ENCODE measurements around the gene LPP.

The LPP gene

DNA sequence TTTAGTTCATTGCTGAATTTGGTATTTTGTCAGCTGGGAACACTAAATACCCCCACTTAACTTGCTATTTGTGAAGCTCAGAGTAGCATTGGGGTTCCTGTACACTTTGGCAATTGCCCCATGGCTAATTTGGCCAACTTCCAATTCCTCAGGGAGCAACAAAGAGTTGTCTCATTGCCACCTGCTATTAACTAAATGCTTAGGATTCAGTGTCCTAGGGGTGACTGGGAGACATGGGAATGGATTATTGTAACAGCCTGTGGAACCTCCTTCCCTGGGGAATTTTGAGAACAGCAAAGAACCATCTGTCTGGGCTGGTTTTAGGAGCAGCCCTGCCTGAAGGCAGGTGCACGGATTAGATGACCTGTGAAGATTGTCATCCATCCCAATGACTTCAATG lies 580.4 kb downstream of the LPP start:
- H3K27ac Mint-ChIP-seq, result no peak overlapping the region
- peaks cover 4% of the 10 kb centered on the region for H3K4me1 Mint-ChIP-seq (ENCODE audit: low read depth)
- peaks cover 6% of the 10 kb centered on the region for H3K36me3 Mint-ChIP-seq
- H3K4me3 Mint-ChIP-seq, result no peak overlapping the region
- no peaks in the 10 kb centered on the region for H3K27me3 Mint-ChIP-seq
- H3K9me3 Mint-ChIP-seq (ENCODE audit: low read depth), result no peaks in the 10 kb centered on the region

DNA sequence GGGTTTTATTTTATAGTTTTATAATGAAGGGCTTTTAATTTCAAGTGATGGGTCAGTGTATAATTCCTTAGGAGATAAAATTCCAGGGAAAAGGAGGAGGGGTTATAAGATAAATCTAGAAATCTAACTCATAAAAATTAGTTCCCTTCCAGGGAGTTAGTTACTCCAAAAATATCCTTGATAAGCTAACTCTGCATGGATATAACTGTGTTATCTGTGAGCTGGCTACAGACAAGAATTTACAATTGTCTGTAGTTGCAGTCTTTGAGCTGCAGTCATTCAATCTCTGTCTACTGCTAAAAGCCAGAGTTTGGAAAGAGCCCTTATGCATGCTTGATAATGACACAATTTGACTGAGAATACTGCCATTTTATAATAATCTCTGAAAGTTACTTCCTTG lies 585.6 kb downstream of the LPP start:
- Mint-ChIP-seq H3K27me3 (no peaks in the 10 kb centered on the region), H3K27ac (no peak overlapping the region), H3K36me3 (no peaks in the 10 kb centered on the region), H3K4me1 (ENCODE audit: low read depth) (no peaks in the 10 kb centered on the region), H3K9me3 (ENCODE audit: low read depth) (no peaks in the 10 kb centered on the region), H3K4me3 (no peak overlapping the region)

DNA sequence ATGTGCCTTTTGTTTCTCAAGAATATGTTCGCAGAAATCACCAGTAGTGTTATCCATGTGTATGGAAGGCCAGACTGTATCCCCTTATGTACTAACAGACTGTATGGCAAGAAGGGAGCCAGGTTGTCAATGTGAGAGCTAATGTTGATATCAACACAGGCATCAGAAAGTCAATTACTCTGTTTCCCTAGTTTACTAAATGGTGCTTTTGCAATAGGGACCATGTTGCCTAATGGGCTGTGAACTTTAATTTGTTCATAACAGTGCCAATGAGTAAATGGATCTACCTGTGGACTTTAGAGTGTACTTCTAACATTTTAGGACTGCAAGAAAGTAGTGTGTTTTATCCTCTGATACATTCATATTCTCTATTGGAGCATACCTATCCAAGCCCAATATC lies 586.1 kb downstream of the LPP start:
- Mint-ChIP-seq H3K9me3 (ENCODE audit: low read depth) (no peaks in the 10 kb centered on the region), H3K4me1 (ENCODE audit: low read depth) (no peaks in the 10 kb centered on the region), H3K36me3 (no peaks in the 10 kb centered on the region), H3K27ac (no peak overlapping the region), H3K4me3 (no peak overlapping the region), H3K27me3 (no peaks in the 10 kb centered on the region)

DNA sequence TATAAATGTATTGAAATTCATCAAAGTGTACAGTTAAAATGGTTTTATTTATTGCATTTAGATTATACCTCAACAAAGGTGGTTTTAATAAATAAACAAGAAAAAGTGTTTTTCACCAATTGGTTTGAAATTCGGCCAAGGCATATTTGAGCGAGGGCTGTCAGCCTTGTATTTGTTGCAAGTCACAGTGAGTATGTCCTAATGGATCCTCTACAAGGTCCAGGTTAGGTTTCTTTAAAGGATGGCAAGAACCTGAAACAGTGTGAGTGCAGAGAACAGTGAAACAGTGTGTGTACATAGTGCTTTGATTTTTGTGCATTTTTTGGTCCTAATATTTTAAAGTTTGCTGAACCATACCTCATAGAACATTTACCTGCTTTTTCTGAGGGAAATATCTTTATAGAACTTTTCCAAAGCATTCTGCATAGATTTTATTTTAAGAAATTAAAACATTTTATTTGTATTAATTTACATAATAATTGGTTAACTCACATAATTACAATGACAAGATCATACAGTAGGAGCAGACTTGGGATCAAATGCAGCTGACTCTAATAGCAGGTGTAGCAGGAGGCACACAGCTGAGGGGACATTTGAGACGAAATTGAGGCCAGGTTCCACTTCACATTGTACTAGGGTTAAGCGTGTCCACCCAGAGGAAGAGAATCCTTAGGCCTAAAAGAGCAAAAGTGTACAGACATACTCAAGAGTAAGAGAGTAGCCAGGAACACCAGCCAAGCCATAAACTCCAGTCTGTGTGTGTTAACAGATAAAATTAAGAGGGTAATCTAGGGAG lies 589.0 kb downstream of the LPP start:
- Mint-ChIP-seq H3K4me1 (ENCODE audit: low read depth) (no peaks in the 10 kb centered on the region), H3K36me3 (no peaks in the 10 kb centered on the region), H3K9me3 (ENCODE audit: low read depth) (no peaks in the 10 kb centered on the region), H3K27ac (no peak overlapping the region), H3K27me3 (no peaks in the 10 kb centered on the region), H3K4me3 (no peak overlapping the region)

DNA sequence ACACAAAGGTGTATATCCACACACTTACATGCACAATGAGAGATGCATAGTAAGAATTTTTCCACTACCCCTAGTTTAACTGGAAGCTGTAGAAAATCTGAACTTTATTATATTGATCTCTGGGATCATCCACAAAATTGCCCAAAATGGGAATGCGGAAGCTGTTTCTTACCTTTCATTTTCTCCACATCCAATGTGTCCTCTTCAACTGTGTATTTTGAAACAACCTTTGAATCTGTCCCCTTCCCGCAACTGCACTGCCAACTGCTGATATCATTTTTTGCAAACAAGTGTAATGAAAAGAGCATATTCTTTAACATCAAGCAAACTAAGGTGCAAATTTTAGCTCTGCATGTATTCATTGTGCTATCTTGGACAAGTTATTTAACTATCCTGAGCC lies 590.2 kb downstream of the LPP start:
- Mint-ChIP-seq H3K36me3 (no peaks in the 10 kb centered on the region), H3K4me1 (ENCODE audit: low read depth) (peaks cover 3% of the 10 kb centered on the region), H3K27me3 (no peaks in the 10 kb centered on the region), H3K9me3 (ENCODE audit: low read depth) (no peaks in the 10 kb centered on the region), H3K27ac (no peak overlapping the region), H3K4me3 (no peak overlapping the region)

DNA sequence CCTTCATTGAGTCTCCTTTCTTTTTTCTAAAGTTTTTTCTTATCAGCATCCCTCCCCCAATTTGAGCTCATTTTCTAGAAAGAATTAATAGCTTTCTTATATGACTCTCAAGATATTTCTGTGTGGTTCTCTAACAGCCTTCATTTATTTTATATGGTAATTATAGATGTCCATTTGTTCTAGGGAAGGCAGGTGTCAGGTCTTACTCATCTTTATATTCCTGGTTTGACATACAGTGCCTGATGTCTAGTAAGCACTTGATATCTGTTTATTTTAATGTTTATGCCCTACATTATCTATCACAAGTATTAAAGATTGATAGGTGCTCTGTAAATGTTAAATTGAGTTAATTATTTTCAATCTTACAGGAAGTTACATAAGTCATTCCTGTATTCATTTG lies 591.1 kb downstream of the LPP start:
- Mint-ChIP-seq H3K9me3 (ENCODE audit: low read depth) (no peaks in the 10 kb centered on the region), H3K27me3 (no peaks in the 10 kb centered on the region), H3K4me1 (ENCODE audit: low read depth) (peaks cover 4% of the 10 kb centered on the region), H3K36me3 (no peaks in the 10 kb centered on the region), H3K27ac (peak overlapping the region; percentile 12), H3K4me3 (no peak overlapping the region)

DNA sequence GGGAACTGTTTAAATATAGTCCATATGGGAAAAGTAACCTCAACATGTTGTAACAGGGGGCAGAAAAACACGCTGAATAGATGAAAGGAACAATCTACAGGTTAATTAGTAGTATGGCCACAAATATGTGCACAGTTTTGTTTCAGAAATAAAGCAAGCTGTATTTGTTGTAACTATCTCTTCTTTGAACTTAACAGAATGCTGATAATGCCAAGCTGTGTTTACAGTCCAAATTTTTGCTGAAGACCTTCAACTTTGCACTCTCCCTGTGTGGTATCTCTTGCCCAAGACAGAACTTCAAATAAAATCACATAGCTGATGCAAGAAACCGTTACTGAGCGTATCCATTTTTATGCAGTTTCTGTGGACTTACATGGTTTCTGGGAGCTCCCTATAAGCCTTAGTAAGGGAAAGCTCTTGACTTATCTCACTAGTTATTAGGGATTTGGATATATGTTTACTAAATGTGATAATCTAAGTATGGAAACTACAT lies 592.4 kb downstream of the LPP start:
- Mint-ChIP-seq H3K36me3 (no peaks in the 10 kb centered on the region), H3K27ac (no peak overlapping the region), H3K4me1 (ENCODE audit: low read depth) (peaks cover 6% of the 10 kb centered on the region), H3K9me3 (ENCODE audit: low read depth) (no peaks in the 10 kb centered on the region), H3K4me3 (no peak overlapping the region), H3K27me3 (no peaks in the 10 kb centered on the region)

DNA sequence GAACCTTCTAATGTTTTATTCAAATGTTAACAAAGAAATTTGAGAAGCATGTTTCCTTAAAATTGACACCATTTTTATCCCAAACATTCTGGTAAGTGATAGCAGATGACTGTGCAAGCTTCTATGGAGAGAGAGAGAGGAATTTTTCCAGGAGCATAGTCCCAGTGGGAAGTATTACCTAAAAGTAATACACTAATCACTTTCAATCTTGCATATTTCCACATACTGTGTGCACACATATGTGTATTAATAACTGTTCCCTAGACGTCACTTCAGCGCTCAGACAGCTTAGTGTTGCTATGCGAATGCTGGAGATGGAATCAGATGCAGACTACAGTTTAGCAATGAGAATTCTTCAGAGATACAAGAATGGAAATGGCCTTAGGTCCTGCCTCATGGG lies 593.5 kb downstream of the LPP start:
- Mint-ChIP-seq H3K27ac (no peak overlapping the region), H3K9me3 (ENCODE audit: low read depth) (no peaks in the 10 kb centered on the region), H3K4me1 (ENCODE audit: low read depth) (peaks cover 6% of the 10 kb centered on the region), H3K4me3 (no peak overlapping the region), H3K27me3 (no peaks in the 10 kb centered on the region), H3K36me3 (no peaks in the 10 kb centered on the region)

DNA sequence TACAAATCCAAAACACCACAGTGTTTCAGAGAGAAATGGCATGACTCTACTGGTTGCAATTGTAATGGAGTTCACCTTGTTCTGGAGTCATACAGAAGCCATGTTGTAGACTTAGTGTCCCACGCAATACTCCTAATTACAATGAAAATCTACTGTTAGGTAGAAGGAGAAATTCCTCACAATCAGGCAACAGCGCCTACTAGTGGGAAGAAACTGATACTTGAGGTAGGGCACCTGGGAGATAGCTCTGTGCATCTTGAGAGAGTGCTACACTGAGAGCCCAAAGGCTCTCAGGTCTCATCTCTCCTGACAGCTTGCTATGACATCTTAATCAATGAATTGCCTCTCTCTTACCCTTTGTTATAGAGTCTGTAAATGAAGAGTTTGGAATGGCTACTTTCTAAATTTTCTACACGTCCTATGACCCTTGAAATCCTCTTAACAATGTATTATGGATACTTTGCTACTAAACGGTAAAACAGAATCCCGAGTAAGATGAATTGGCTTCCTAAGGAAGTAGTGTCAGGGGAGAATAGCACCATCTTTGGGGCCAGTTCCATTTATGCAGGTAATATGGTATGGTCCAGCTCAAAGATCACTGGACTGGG lies 595.2 kb downstream of the LPP start:
- Mint-ChIP-seq H3K27me3 (no peaks in the 10 kb centered on the region), H3K27ac (no peak overlapping the region), H3K4me3 (no peak overlapping the region), H3K9me3 (ENCODE audit: low read depth) (no peaks in the 10 kb centered on the region), H3K36me3 (no peaks in the 10 kb centered on the region), H3K4me1 (ENCODE audit: low read depth) (peaks cover 20% of the 10 kb centered on the region)

DNA sequence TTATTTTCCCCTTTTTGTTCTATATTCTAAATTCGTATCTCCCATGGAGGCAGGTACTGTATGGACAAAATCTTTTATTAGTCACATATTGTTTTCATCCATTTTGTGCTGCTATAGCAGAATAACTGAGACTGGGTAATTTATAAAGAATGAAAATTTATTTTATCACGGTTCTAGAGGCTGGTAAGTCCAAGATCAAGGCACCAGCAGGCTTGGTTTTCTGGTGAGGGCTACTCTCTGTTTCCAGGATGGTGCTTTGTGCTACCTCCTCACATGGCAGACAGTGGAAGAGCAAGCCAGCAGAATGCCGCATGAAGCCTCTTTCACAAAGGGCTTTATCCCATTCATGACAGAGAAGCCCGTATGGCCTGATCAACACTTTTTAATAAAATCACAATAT lies 595.9 kb downstream of the LPP start:
- no peaks in the 10 kb centered on the region for H3K27me3 Mint-ChIP-seq
- no peak overlapping the region for H3K27ac Mint-ChIP-seq
- H3K36me3 Mint-ChIP-seq, result no peaks in the 10 kb centered on the region
- peaks cover 20% of the 10 kb centered on the region for H3K4me1 Mint-ChIP-seq (ENCODE audit: low read depth)
- H3K4me3 Mint-ChIP-seq, result no peak overlapping the region
- H3K9me3 Mint-ChIP-seq (ENCODE audit: low read depth), result no peaks in the 10 kb centered on the region

DNA sequence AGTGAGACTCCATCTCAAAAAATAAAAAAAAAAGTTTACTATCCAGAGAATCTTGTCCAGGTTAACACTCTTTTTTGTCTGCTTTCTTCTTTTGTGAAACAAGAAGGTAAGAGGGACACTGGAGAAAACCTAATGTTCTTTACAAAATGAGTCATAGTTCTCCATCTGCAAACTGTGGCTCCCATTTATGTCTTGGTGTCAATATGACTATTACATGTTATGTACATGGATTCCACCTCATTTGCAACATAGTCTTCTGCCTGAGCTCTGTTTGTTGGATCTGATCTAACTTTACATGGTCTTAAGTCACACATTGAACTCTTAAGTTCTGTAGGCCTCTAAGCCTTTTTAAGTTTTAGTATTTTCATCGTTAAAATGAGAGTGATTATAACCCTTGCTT lies 596.7 kb downstream of the LPP start:
- H3K9me3 Mint-ChIP-seq (ENCODE audit: low read depth), result no peaks in the 10 kb centered on the region

DNA sequence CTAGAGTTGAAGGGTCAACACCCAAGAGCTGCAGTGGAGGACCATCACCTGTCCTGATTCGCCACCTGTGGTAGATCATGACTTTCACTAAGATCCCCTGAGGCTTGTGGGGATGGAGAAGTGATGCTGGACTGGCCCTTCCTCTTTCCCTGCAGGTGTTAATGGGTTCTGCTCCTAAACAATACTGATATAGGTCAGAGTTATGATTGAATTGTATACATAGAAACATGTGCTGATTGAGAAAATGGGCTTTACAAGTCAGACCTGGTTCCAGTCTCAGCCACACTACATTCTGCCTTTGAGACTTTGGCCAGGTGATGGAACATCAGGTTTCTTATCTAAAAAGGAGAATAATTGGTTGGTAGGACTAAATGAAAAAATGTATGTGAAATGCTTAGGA lies 598.9 kb downstream of the LPP start:
- no peak overlapping the region for H3K4me3 Mint-ChIP-seq
- peaks cover 20% of the 10 kb centered on the region for H3K4me1 Mint-ChIP-seq (ENCODE audit: low read depth)
- peak overlapping the region; percentile 70 for H3K27ac Mint-ChIP-seq
- no peaks in the 10 kb centered on the region for H3K27me3 Mint-ChIP-seq
- no peaks in the 10 kb centered on the region for H3K9me3 Mint-ChIP-seq (ENCODE audit: low read depth)
- no peaks in the 10 kb centered on the region for H3K36me3 Mint-ChIP-seq

More for the DNA sequence above, 596.7 kb downstream of the LPP start:
- Mint-ChIP-seq H3K36me3 (no peaks in the 10 kb centered on the region), H3K4me3 (no peak overlapping the region), H3K27ac (peak overlapping the region; percentile 8), H3K27me3 (no peaks in the 10 kb centered on the region), H3K4me1 (ENCODE audit: low read depth) (peaks cover 20% of the 10 kb centered on the region)

DNA sequence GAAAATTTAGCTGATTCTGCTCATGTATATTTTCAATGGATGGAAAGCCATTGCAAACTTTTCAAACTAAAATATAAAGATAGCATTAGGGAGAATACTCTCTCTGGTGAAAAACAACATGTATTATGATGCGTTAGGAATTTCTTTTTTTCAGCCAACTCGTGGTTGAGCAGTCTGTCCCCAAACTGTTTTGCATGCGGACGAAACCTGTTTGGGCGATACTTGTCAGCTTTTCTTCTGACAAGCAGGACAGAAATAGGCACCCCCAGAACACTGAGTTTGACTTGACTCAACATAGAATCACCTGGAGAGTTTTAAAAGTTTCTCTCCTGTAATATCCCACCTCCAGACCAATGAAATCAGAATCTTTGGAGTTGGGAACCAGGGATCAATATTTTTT lies 600.3 kb downstream of the LPP start:
- H3K9me3 Mint-ChIP-seq (ENCODE audit: low read depth), result no peaks in the 10 kb centered on the region
- no peaks in the 10 kb centered on the region for H3K36me3 Mint-ChIP-seq
- peaks cover 16% of the 10 kb centered on the region for H3K4me1 Mint-ChIP-seq (ENCODE audit: low read depth)
- H3K4me3 Mint-ChIP-seq, result no peak overlapping the region
- H3K27ac Mint-ChIP-seq, result no peak overlapping the region
- no peaks in the 10 kb centered on the region for H3K27me3 Mint-ChIP-seq

DNA sequence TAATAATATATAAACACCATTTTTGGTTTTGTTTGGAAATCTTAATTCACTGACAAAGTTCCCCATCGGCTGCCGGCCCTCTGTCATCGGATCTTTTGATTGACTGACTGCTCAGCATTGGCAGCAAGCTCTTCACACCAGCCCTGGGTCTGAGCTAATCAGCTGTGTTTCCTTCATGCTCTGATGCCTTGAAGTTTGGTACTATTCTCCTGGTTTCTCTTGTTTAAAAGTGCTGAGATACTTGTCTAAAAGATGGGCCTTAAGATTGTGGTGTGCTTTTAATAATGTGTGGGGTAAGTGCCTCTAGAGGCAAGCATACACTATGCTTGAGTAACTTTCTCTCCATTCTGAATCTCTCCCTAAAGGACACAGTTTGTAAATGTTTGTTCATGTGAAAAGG lies 602.3 kb downstream of the LPP start:
- Mint-ChIP-seq H3K9me3 (ENCODE audit: low read depth) (no peaks in the 10 kb centered on the region), H3K27me3 (no peaks in the 10 kb centered on the region), H3K4me3 (no peak overlapping the region), H3K4me1 (ENCODE audit: low read depth) (peaks cover 14% of the 10 kb centered on the region), H3K27ac (no peak overlapping the region), H3K36me3 (peaks cover 4% of the 10 kb centered on the region)

DNA sequence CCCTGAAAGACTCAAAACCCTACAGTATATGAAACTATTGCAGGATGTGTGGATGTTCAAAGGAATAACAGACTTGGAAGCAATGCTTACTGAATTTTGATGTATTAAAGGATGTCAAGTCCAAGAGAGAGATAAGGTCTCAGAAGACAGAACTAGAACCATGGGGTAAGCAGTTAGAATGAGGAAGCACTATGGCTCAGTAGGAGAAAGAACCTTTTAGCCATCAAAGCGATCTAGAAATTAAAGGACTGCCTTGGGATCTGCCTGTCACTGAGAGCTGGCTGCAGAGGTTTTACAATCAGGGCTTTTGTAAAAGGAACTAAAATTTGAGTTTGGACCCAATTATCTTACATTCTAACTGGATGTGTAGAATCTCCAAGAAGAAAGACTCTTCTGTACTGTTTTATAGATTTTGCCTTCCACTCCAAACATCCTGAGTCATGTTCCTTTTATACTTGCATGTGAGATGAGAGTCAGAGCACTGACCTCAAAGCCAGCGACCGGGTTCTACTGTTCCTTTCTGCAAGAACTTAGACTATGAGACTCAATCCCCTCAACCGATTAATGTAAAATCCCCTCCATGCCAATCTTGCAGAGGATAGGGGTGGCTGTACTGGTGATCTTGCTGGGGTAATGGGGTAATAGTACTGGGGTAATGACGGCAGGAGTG lies 605.5 kb downstream of the LPP start:
- no peaks in the 10 kb centered on the region for H3K9me3 Mint-ChIP-seq (ENCODE audit: low read depth)
- H3K36me3 Mint-ChIP-seq, result peaks cover 7% of the 10 kb centered on the region
- H3K27ac Mint-ChIP-seq, result no peak overlapping the region
- no peak overlapping the region for H3K4me3 Mint-ChIP-seq
- H3K4me1 Mint-ChIP-seq (ENCODE audit: low read depth), result no peaks in the 10 kb centered on the region
- H3K27me3 Mint-ChIP-seq, result no peaks in the 10 kb centered on the region
